ENCODE data around the gene HTT.

DNA sequence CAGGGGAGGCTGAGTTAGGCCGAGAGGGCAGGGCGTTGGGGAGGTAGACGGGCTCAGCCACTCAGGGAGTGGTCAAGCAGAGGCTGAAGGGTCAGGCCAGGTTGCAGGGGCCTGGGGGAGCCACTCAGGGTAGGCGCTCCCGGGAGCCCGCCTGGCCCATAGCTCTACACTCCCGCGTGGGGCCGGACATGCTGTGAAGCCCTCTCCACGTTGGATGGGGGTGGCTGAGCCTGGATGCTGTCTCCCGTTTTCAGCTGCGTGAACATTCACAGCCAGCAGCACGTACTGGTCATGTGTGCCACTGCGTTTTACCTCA, 160.5 kb downstream of the HTT start:
- TF ChIP-seq, protein P1, sequence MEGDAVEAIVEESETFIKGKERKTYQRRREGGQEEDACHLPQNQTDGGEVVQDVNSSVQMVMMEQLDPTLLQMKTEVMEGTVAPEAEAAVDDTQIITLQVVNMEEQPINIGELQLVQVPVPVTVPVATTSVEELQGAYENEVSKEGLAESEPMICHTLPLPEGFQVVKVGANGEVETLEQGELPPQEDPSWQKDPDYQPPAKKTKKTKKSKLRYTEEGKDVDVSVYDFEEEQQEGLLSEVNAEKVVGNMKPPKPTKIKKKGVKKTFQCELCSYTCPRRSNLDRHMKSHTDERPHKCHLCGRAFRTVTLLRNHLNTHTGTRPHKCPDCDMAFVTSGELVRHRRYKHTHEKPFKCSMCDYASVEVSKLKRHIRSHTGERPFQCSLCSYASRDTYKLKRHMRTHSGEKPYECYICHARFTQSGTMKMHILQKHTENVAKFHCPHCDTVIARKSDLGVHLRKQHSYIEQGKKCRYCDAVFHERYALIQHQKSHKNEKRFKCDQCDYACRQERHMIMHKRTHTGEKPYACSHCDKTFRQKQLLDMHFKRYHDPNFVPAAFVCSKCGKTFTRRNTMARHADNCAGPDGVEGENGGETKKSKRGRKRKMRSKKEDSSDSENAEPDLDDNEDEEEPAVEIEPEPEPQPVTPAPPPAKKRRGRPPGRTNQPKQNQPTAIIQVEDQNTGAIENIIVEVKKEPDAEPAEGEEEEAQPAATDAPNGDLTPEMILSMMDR (IDR thresholded peaks at IDR 0.05), result no peak
- TF ChIP-seq, protein P2, sequence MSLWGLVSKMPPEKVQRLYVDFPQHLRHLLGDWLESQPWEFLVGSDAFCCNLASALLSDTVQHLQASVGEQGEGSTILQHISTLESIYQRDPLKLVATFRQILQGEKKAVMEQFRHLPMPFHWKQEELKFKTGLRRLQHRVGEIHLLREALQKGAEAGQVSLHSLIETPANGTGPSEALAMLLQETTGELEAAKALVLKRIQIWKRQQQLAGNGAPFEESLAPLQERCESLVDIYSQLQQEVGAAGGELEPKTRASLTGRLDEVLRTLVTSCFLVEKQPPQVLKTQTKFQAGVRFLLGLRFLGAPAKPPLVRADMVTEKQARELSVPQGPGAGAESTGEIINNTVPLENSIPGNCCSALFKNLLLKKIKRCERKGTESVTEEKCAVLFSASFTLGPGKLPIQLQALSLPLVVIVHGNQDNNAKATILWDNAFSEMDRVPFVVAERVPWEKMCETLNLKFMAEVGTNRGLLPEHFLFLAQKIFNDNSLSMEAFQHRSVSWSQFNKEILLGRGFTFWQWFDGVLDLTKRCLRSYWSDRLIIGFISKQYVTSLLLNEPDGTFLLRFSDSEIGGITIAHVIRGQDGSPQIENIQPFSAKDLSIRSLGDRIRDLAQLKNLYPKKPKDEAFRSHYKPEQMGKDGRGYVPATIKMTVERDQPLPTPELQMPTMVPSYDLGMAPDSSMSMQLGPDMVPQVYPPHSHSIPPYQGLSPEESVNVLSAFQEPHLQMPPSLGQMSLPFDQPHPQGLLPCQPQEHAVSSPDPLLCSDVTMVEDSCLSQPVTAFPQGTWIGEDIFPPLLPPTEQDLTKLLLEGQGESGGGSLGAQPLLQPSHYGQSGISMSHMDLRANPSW (CRISPR knock-in tag; conservative IDR thresholded peaks at IDR 0.05; ENCODE audit: low read depth), result no peak
- TF ChIP-seq ELF4 (CRISPR knock-in tag; IDR thresholded peaks at IDR 0.05; ENCODE audit: low read depth) (no peak), ZNF317 (CRISPR knock-in tag; IDR thresholded peaks at IDR 0.05; ENCODE audit: borderline replicate concordance, low read depth) (no peak), NR2C2 (CRISPR knock-in tag; IDR thresholded peaks at IDR 0.05) (no peak)

All from WTC11 (cell line).